Mesenchymal stem cell (in vitro differentiated cells and primary cell): Measurements from ENCODE around the gene CENPE.
A peak's percentile ranks its signal among the peaks of the same experiment; 100 is the strongest.

Source experiments
- DNase-seq: peaks from one replicate; pipeline ENCODE4 v3.0.0-alpha.2; 2013
- H2AFZ ChIP-seq: one replicate; pipeline ENCODE4 v1.6.1; 2013; ENCODE audit warnings: low read depth, mild to moderate bottlenecking, control low read depth, inconsistent platforms, low read length, moderate library complexity
- H2AK5ac ChIP-seq: 2 replicates; pipeline ENCODE4 v1.6.1; 2013; ENCODE audit warnings: low read length, moderate library complexity, mild to moderate bottlenecking, inconsistent platforms; ENCODE audit not compliant: severe bottlenecking
- H2BK120ac ChIP-seq: one replicate; pipeline ENCODE4 v1.6.1; 2013; ENCODE audit warnings: low read depth, mild to moderate bottlenecking, inconsistent platforms, low read length, moderate library complexity
- H2BK12ac ChIP-seq, 2 experiments: one replicate each; pipeline ENCODE4 v1.6.1; 2013; ENCODE audit warnings: inconsistent platforms in 2 of 2, low read length in 2 of 2, mild to moderate bottlenecking in 2 of 2, moderate library complexity in 2 of 2, control low read depth in 1 of 2
- H2BK15ac ChIP-seq: one replicate; pipeline ENCODE4 v1.6.1; 2013; ENCODE audit warnings: mild to moderate bottlenecking, low read depth, inconsistent platforms; ENCODE audit not compliant: poor library complexity, severe bottlenecking
- H2BK5ac ChIP-seq: 2 replicates; pipeline ENCODE4 v1.6.1; 2013; ENCODE audit warnings: low read depth, mild to moderate bottlenecking, low read length, control low read depth, inconsistent platforms; ENCODE audit not compliant: poor library complexity, severe bottlenecking
- H3K14ac ChIP-seq, 2 experiments: one replicate each; pipeline ENCODE4 v1.6.1; 2013; ENCODE audit warnings: inconsistent platforms in 2 of 2, low read length in 2 of 2, control low read depth in 1 of 2, mild to moderate bottlenecking in 1 of 2, moderate library complexity in 1 of 2
- H3K18ac ChIP-seq, 2 experiments: one replicate each; pipeline ENCODE4 v1.6.1; 2013; ENCODE audit warnings: inconsistent platforms in 2 of 2, low read length in 2 of 2, control low read depth in 1 of 2, low read depth in 1 of 2, mild to moderate bottlenecking in 1 of 2
- H3K23ac ChIP-seq, 2 experiments: one replicate each; pipeline ENCODE4 v1.6.1; 2013; ENCODE audit warnings: inconsistent platforms in 2 of 2, low read length in 2 of 2, mild to moderate bottlenecking in 2 of 2, moderate library complexity in 2 of 2, control low read depth in 1 of 2
- H3K27ac ChIP-seq: 2 replicates; pipeline ENCODE4 v1.5.1; 2013; ENCODE audit warnings: mild to moderate bottlenecking, moderate library complexity, low read length, control low read depth, inconsistent platforms; ENCODE audit not compliant: poor library complexity, severe bottlenecking
- H3K27me3 ChIP-seq, 2 experiments: 2 replicates each; pipeline versions ENCODE4 v1.6.1 to v1.7.0; 2013; ENCODE audit warnings: low read length in 2 of 2, mild to moderate bottlenecking in 2 of 2, moderate library complexity in 2 of 2, control low read depth in 1 of 2, inconsistent platforms in 1 of 2; ENCODE audit not compliant: control insufficient read depth in 1 of 2, insufficient read depth in 1 of 2
- H3K36me3 ChIP-seq, 2 experiments: 2 replicates each; pipeline versions ENCODE4 v1.6.1 to v1.7.0; 2013; ENCODE audit warnings: low read length in 2 of 2, control low read depth in 1 of 2, inconsistent platforms in 1 of 2, low read depth in 1 of 2, mild to moderate bottlenecking in 1 of 2; ENCODE audit not compliant: insufficient read depth in 2 of 2, control insufficient read depth in 1 of 2
- H3K4ac ChIP-seq, 2 experiments: one replicate each; pipeline ENCODE4 v1.6.1; 2013; ENCODE audit warnings: inconsistent platforms in 2 of 2, low read length in 2 of 2, mild to moderate bottlenecking in 2 of 2, moderate library complexity in 2 of 2, control low read depth in 1 of 2, low read depth in 1 of 2
- H3K4me1 ChIP-seq: 2 replicates; pipeline ENCODE4 v1.6.1; 2013; ENCODE audit warnings: low read depth, low read length, control low read depth; ENCODE audit not compliant: control insufficient read depth, insufficient read depth
- H3K4me2 ChIP-seq: 2 replicates; pipeline ENCODE4 v1.6.1; 2013; ENCODE audit warnings: low read length, mild to moderate bottlenecking, inconsistent platforms; ENCODE audit not compliant: poor library complexity, severe bottlenecking
- H3K4me3 ChIP-seq, 2 experiments: 2 replicates each; pipeline versions ENCODE4 v1.5.1 to v1.7.0; 2013; ENCODE audit warnings: low read length in 2 of 2, mild to moderate bottlenecking in 2 of 2, control low read depth in 1 of 2, low read depth in 1 of 2; ENCODE audit not compliant: insufficient read depth in 1 of 2
- H3K79me1 ChIP-seq: replicated peaks from 2 replicates; pipeline ENCODE4 v1.6.1; 2013; ENCODE audit warnings: mild to moderate bottlenecking, control low read depth, low read length, inconsistent platforms; ENCODE audit not compliant: poor library complexity, severe bottlenecking
- H3K9ac ChIP-seq: 2 replicates; pipeline ENCODE4 v1.7.0; 2013; ENCODE audit warnings: mild to moderate bottlenecking, low read length, moderate library complexity
- H3K9me3 ChIP-seq: 2 replicates; pipeline ENCODE4 v1.7.0; 2013; ENCODE audit warnings: mild to moderate bottlenecking, low read length; ENCODE audit not compliant: control insufficient read depth
- H4K8ac ChIP-seq: one replicate; pipeline ENCODE4 v1.6.1; 2013; ENCODE audit warnings: inconsistent platforms, mild to moderate bottlenecking, low read length, moderate library complexity
- H4K91ac ChIP-seq: one replicate; pipeline ENCODE4 v1.6.1; 2013; ENCODE audit warnings: mild to moderate bottlenecking, low read length, inconsistent platforms
- WGBS: methylation state at CpG from one replicate; pipeline ENCODE4 v1.1.7; 2013; ENCODE audit warnings: mixed read lengths; 5-methylcytosine and 5-hydroxymethylcytosine counted together

The CENPE gene

DNA sequence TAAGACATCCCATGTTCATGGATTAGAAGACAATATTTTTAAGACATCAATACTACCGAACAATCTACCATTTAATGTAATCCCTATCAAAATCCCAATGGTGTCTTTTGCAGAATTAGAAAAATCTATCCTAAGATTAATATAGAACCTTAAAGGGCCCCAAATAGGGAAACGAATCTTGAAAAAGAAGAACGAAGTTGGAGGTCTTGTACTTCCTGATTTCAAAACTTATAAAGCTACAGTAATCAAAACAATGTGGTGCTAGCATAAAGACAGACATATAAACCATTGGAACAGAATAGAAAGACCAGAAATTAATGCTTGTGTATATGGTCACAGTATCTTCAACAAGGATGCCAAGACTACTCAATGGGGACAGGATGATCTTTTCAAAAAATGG, 42.0 kb downstream of the CENPE start:
- H3K4me3 ChIP-seq, result no peak overlapping the region
- no peak overlapping the region for H2BK120ac ChIP-seq
- no peak overlapping the region for H3K23ac ChIP-seq
- peaks cover 3% of the 10 kb centered on the region for H3K79me1 ChIP-seq
- H3K4ac ChIP-seq, result no peak overlapping the region
- no peak overlapping the region for H2BK15ac ChIP-seq
- H2BK12ac ChIP-seq, result no peak overlapping the region
- no peak overlapping the region for H2BK5ac ChIP-seq
- 100% methylated on average over 1 of the region's 3 CpGs for WGBS
- H4K91ac ChIP-seq, result no peak overlapping the region
- H3K27ac ChIP-seq, result no peak overlapping the region
- H3K4me2 ChIP-seq, result no peak overlapping the region
- no peaks in the 10 kb centered on the region for H3K27me3 ChIP-seq
- H4K8ac ChIP-seq, result no peak overlapping the region
- peaks cover 6% of the 10 kb centered on the region for H3K9me3 ChIP-seq
- H3K14ac ChIP-seq, result no peak overlapping the region
- H2AK5ac ChIP-seq, result no peak overlapping the region
- no peak for DNase-seq
- H2AFZ ChIP-seq, result no peak overlapping the region
- H3K9ac ChIP-seq, result no peak overlapping the region
- no peaks in the 10 kb centered on the region for H3K4me1 ChIP-seq
- no peak overlapping the region for H3K18ac ChIP-seq
- H3K36me3 ChIP-seq, result peaks cover 0 to 25% of the 10 kb centered on the region in 2 experiments

DNA sequence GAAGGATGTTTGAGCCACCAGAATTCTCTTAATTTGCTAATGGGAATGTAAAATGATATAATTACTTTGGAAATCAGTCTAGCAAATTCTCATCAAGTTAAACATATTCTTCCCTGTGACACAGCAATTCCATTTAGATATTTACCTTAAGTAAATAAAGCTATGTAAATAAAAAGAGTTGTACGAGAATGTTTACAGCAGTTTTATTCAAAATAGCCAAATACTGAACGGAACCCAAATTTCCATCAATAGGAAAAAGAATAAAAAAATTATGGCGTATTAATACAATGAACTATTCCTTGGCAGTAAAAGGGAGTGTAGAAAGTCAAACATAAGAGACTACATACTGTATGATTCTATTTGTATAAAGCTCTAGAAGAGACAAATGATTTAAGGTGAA, 45.8 kb downstream of the CENPE start:
- Histone ChIP-seq H3K36me3 (peaks cover 0 to 23% of the 10 kb centered on the region in 2 experiments), H3K18ac (no peak overlapping the region), H2AFZ (no peak overlapping the region), H2BK120ac (no peak overlapping the region), H3K4me1 (no peaks in the 10 kb centered on the region), H3K9ac (no peak overlapping the region), H2BK5ac (no peak overlapping the region), H3K4me3 (no peak overlapping the region), H3K14ac (no peak overlapping the region), H4K91ac (no peak overlapping the region), H4K8ac (no peak overlapping the region), H2BK12ac (no peak overlapping the region), H3K4me2 (no peak overlapping the region), H3K4ac (no peak overlapping the region), H3K79me1 (peaks cover 3% of the 10 kb centered on the region), H3K27me3 (no peaks in the 10 kb centered on the region), H3K27ac (no peak overlapping the region), H2BK15ac (no peak overlapping the region), H2AK5ac (no peak overlapping the region), H3K23ac (no peak overlapping the region), H3K9me3 (peaks cover 6% of the 10 kb centered on the region)
- DNase-seq, result no peak
- WGBS, result no CpG with 5 or more reads among the region's 3 CpGs

DNA sequence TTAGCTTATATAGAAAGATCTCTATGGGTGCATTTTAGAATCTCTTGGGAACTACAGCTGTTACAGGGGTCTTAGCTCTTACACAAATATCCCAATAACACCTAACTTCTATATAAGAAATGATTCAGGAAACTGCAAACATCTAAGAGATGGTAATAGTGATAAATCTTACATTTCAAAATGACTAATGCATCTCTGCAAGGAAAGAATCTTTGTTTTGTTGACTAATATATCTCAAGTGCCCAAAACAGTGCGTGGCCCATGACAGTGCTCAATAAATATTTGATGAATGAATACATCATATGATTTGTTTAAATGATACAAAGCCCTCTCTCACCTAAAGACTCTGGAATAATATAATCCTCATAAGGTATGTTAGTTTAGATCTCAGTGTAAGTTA, 47.5 kb downstream of the CENPE start:
- no peak overlapping the region for H3K18ac ChIP-seq
- no peaks in the 10 kb centered on the region for H3K9me3 ChIP-seq
- H3K4me2 ChIP-seq, result no peak overlapping the region
- no CpG with 5 or more reads among the region's 1 CpG for WGBS
- H2BK120ac ChIP-seq, result no peak overlapping the region
- no peaks in the 10 kb centered on the region for H3K4me1 ChIP-seq
- H3K9ac ChIP-seq, result no peak overlapping the region
- no peak overlapping the region for H4K91ac ChIP-seq
- H4K8ac ChIP-seq, result no peak overlapping the region
- H2AFZ ChIP-seq, result no peak overlapping the region
- no peak overlapping the region for H3K4me3 ChIP-seq
- no peak overlapping the region for H2BK15ac ChIP-seq
- H2AK5ac ChIP-seq, result no peak overlapping the region
- no peak overlapping the region for H3K14ac ChIP-seq
- no peak overlapping the region for H2BK5ac ChIP-seq
- H2BK12ac ChIP-seq, result no peak overlapping the region
- H3K4ac ChIP-seq, result no peak overlapping the region
- H3K23ac ChIP-seq, result no peak overlapping the region
- H3K27ac ChIP-seq, result no peak overlapping the region
- no peaks in the 10 kb centered on the region for H3K27me3 ChIP-seq
- peaks cover 0 to 18% of the 10 kb centered on the region in 2 experiments for H3K36me3 ChIP-seq
- DNase-seq, result peak; percentile 44
- H3K79me1 ChIP-seq, result peaks cover 3% of the 10 kb centered on the region

DNA sequence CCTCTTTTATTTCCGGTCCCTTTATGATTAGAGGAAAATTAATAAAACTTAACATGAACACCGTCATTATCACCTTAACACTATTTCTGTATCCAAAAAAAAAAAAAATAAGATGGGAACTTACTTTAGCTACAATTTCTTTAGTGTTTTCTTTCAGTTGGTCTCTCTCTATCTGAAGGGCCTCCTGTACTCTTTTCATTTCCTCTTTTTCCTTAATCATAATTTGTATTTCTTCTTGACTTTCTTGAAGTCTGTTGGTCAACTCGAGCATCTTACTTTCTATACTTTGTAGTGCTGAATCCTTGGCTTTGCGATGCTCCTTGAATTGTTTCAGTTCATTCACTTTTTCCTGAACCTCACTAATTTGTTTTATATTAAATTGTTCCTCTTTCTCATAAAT, 53.2 kb downstream of the CENPE start:
- Histone ChIP-seq H3K79me1 (no peaks in the 10 kb centered on the region), H4K91ac (no peak overlapping the region), H2BK5ac (no peak overlapping the region), H4K8ac (no peak overlapping the region), H2AK5ac (no peak overlapping the region), H3K4ac (no peak overlapping the region), H2BK15ac (no peak overlapping the region), H2BK120ac (no peak overlapping the region), H3K18ac (no peak overlapping the region), H2BK12ac (no peak overlapping the region), H3K27ac (no peak overlapping the region), H3K27me3 (no peaks in the 10 kb centered on the region), H3K36me3 (peaks cover 0 to 33% of the 10 kb centered on the region in 2 experiments), H3K4me3 (no peak overlapping the region), H3K9ac (no peak overlapping the region), H3K23ac (no peak overlapping the region), H3K14ac (no peak overlapping the region), H2AFZ (no peak overlapping the region), H3K4me1 (no peaks in the 10 kb centered on the region), H3K4me2 (no peak overlapping the region), H3K9me3 (no peaks in the 10 kb centered on the region)
- DNase-seq, result no peak
- 96% methylated on average over 2 of the region's 4 CpGs for WGBS
